ENCODE measurements around the gene FOXQ1.

GRCh38 chr6:1279065-1279464 is 32.8 kb upstream of the FOXQ1 start:
- no peak for TF ChIP-seq CTCF (IDR thresholded peaks at IDR 0.05)
- TF ChIP-seq POLR2A (IDR thresholded peaks at IDR 0.05) = no peak
